Tibial nerve (tissue), 3 donors: ENCODE measurements around the gene CYBRD1.

ENCODE experiments used
- POLR2A ChIP-seq, 2 donors: fragments of 450-650 bp; IDR thresholded peaks; one replicate each; pipeline ENCODE4 v1.6.1; 2017; ENCODE audit warnings: antibody characterized with exemption in 2 of 2, mild to moderate bottlenecking in 2 of 2, moderate library complexity in 2 of 2
- TF ChIP-seq, protein P1 (sequence below), 5 experiments: fragments of 200-600 bp in 3 of 5; fragments of 450-650 bp in 2 of 5; sonication (generic) in 3 of 5; IDR thresholded peaks; one replicate each; pipeline ENCODE4 v1.5.1; 2016 to 2019; ENCODE audit warnings: antibody characterized with exemption in 5 of 5, mild to moderate bottlenecking in 3 of 5, moderate library complexity in 2 of 5

DNA sequence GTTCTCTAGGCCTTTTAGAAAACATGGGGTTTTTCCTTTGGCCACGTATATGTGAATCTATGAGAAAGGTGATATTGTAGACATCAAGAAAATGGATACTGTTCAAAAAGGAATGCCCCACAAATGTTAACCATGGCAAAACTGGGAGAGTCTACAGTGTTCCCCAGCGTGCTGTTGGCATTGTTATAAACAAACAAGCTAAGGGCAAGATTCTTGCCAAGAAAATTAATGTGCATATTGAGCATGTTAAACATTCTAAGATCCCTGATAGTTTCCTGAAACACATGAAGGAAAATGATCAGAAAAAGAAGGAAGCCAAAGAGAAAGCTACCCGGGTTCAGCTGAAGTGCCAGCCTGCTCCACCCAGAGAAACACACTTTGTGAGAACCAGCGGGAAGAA is 64.9 kb downstream of the CYBRD1 start:
- TF ChIP-seq, protein P1, sequence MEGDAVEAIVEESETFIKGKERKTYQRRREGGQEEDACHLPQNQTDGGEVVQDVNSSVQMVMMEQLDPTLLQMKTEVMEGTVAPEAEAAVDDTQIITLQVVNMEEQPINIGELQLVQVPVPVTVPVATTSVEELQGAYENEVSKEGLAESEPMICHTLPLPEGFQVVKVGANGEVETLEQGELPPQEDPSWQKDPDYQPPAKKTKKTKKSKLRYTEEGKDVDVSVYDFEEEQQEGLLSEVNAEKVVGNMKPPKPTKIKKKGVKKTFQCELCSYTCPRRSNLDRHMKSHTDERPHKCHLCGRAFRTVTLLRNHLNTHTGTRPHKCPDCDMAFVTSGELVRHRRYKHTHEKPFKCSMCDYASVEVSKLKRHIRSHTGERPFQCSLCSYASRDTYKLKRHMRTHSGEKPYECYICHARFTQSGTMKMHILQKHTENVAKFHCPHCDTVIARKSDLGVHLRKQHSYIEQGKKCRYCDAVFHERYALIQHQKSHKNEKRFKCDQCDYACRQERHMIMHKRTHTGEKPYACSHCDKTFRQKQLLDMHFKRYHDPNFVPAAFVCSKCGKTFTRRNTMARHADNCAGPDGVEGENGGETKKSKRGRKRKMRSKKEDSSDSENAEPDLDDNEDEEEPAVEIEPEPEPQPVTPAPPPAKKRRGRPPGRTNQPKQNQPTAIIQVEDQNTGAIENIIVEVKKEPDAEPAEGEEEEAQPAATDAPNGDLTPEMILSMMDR (IDR thresholded peaks at IDR 0.05) = no peak
- TF ChIP-seq POLR2A (IDR thresholded peaks at IDR 0.05) = no peak
